K562 (cell line): Measurements from ENCODE around the gene ZDHHC14. TPM values are rescaled to one million over a fixed set of nuclear protein-coding genes. Genes with fewer than 3 reads are reported as not detected.
A peak's percentile ranks its signal among the peaks of the same experiment; 100 is the strongest.

ENCODE experiments used
- ATAC-seq: fragments of 200-7000 bp; cut with Tn5 transposase; 3 replicates; pipeline ENCODE4 v1.9.1; 2020; ENCODE audit warnings: moderate library complexity
- BruUV-seq: library from RNA; stranded (reverse); fragments of 400-500 nt; replicated peaks from 2 replicates; lab custom pipeline; 2021; lab: Mats Ljungman, UMichigan
- CTCF ChIA-PET: fragments of 300-600 bp; formaldehyde crosslinking; extraction: SDS; loops from one replicate; lab custom pipeline; 2021; ENCODE audit warnings: low intra/inter-chr PET ratio; lab: Yijun Ruan, JAX
- POLR2A ChIA-PET: fragments of 300-600, 350-650 bp; sonication (Branson Sonifier 250); formaldehyde crosslinking; extraction: SDS; loops from one replicate; lab custom pipeline; 2021; ENCODE audit warnings: antibody characterized with exemption, inconsistent platforms; lab: Yijun Ruan, JAX
- DNase-seq, 4 experiments: peaks; one replicate each; pipeline versions ENCODE4 v3.0.0 to v3.0.0-alpha.2; 2011 to 2018; ENCODE audit warnings: low spot score in 3 of 4, mixed read lengths in 3 of 4; ENCODE audit errors: extremely low read depth in 1 of 4
- FAIRE-seq: peaks from 2 replicates; lab custom pipeline; 2011; peaks lifted over from hg19 to GRCh38; lab: Jason Lieb, UNC
- H2AFZ ChIP-seq: 2 replicates; pipeline ENCODE4 v1.6.0; 2011; ENCODE audit warnings: low read depth, low read length, control low read depth, inconsistent platforms
- H3K27ac ChIP-seq: fragments of 200-600 bp; 3 replicates; pipeline ENCODE4 v1.8.0; 2011; ENCODE audit warnings: low read depth, mild to moderate bottlenecking, control low read depth, inconsistent platforms, low read length, moderate library complexity, mixed read lengths; ENCODE audit errors: extremely low read depth
- H3K27me3 ChIP-seq, 2 experiments: fragments of 300-600 bp in 1 of 2; 2 replicates in 1 of 2; 3 replicates in 1 of 2; pipeline versions ENCODE4 v1.6.0 to v1.8.0; 2011; ENCODE audit warnings: inconsistent platforms in 2 of 2, low read length in 2 of 2, mild to moderate bottlenecking in 1 of 2, mixed read lengths in 1 of 2, moderate library complexity in 1 of 2; ENCODE audit not compliant: control insufficient read depth in 2 of 2, insufficient read depth in 2 of 2
- H3K36me3 ChIP-seq: fragments of 300-600 bp; 3 replicates; pipeline ENCODE4 v1.8.0; 2011; ENCODE audit warnings: mild to moderate bottlenecking, low read length, inconsistent platforms; ENCODE audit not compliant: control insufficient read depth, insufficient read depth
- H3K4me1 ChIP-seq, 2 experiments: fragments of 200-600 bp in 1 of 2; replicated peaks in 1 of 2; 2 replicates in 1 of 2; 3 replicates in 1 of 2; pipeline versions ENCODE4 v1.5.1 to v1.8.0; 2011; ENCODE audit warnings: inconsistent platforms in 2 of 2, low read length in 2 of 2, mild to moderate bottlenecking in 1 of 2, mixed read lengths in 1 of 2, moderate library complexity in 1 of 2; ENCODE audit not compliant: control insufficient read depth in 2 of 2, insufficient read depth in 2 of 2
- H3K4me2 ChIP-seq: 2 replicates; pipeline ENCODE4 v1.6.1; 2011; ENCODE audit warnings: low read length, control low read depth, inconsistent platforms, mixed read lengths; ENCODE audit not compliant: insufficient read depth
- H3K4me3 ChIP-seq: fragments of 200-600 bp; sonication (generic), shearing (Covaris generic); 2 replicates; pipeline ENCODE4 v1.5.1; 2016; ENCODE audit warnings: control low read depth, inconsistent platforms
- H3K79me2 ChIP-seq: fragments of 200-600 bp; 3 replicates; pipeline ENCODE4 v1.8.0; 2011; ENCODE audit warnings: low read length, inconsistent platforms; ENCODE audit not compliant: control insufficient read depth, insufficient read depth
- H3K9ac ChIP-seq, 2 experiments: 2 replicates each; pipeline versions ENCODE4 v1.6.0 to v1.6.1; 2011; ENCODE audit warnings: low read depth in 2 of 2, low read length in 2 of 2, control low read depth in 1 of 2, inconsistent platforms in 1 of 2, mild to moderate bottlenecking in 1 of 2, mixed read lengths in 1 of 2; ENCODE audit not compliant: insufficient read depth in 1 of 2
- H3K9me1 ChIP-seq: one replicate; pipeline ENCODE4 v1.6.0; 2011; ENCODE audit warnings: inconsistent platforms, mild to moderate bottlenecking, low read length, moderate library complexity; ENCODE audit not compliant: control insufficient read depth, insufficient read depth
- H3K9me3 ChIP-seq: replicated peaks from 2 replicates; pipeline ENCODE4 v1.5.1; 2011; ENCODE audit warnings: low read depth, low read length, inconsistent platforms; ENCODE audit not compliant: control insufficient read depth, insufficient read depth
- H4K20me1 ChIP-seq: replicated peaks from 2 replicates; pipeline ENCODE4 v1.6.1; 2011; ENCODE audit warnings: low read length, inconsistent platforms, mixed read lengths; ENCODE audit not compliant: control insufficient read depth, insufficient read depth
- ATF1 ChIP-seq, 2 experiments: fragments of 450-650 bp in 1 of 2; IDR thresholded peaks; 2 replicates each; pipeline ENCODE4 v1.6.1; 2016; ENCODE audit warnings: missing compliant biosample characterization in 1 of 2, missing genetic modification characterization in 1 of 2
- NR2C2 ChIP-seq, 2 experiments: fragments of 200-800 bp in 1 of 2; sonication (Bioruptor generic) in 1 of 2; sonication (generic) in 1 of 2; formaldehyde crosslinking in 1 of 2; IDR thresholded peaks; 2 replicates each; pipeline versions ENCODE4 v1.6.1 to v1.8.0; 2016 to 2022; ENCODE audit warnings: mild to moderate bottlenecking in 1 of 2, missing compliant biosample characterization in 1 of 2, missing genetic modification characterization in 1 of 2, missing genetic modification reagents in 1 of 2
- PURB ChIP-seq: sonication (generic); formaldehyde crosslinking; IDR thresholded peaks from 2 replicates; pipeline ENCODE4 v1.9.0; 2021; ENCODE audit warnings: low read depth, mild to moderate bottlenecking, missing genetic modification reagents
- SMAD4 ChIP-seq: fragments of 250-450 bp; sonication (Bioruptor Pico); conservative IDR thresholded peaks from 2 replicates; pipeline ENCODE4 v1.8.0; 2021; ENCODE audit warnings: inconsistent platforms, mild to moderate bottlenecking, moderate library complexity
- SPI1 ChIP-seq: IDR thresholded peaks from 2 replicates; pipeline ENCODE4 v1.6.1; 2011; ENCODE audit warnings: low read depth, low read length, control low read depth, borderline replicate concordance
- WHSC1 ChIP-seq: IDR thresholded peaks from one replicate; pipeline ENCODE4 v1.6.1; 2012; ENCODE audit warnings: low read length, control low read depth, inconsistent platforms
- ZNF644 ChIP-seq: fragments of 200-800 bp; sonication (Bioruptor generic); IDR thresholded peaks from 2 replicates; pipeline ENCODE4 v1.6.1; 2016; ENCODE audit warnings: low read depth, missing genetic modification characterization, missing compliant biosample characterization
- WGBS: fragments of 100-300 bp; shearing (Covaris generic); methylation state at CpG from one replicate; pipeline ENCODE4 v1.1.6; 2016; ENCODE audit warnings: low coverage, mixed read lengths; ENCODE audit not compliant: insufficient coverage; ENCODE audit errors: missing lambda C conversion rate; 5-methylcytosine and 5-hydroxymethylcytosine counted together
- in situ Hi-C: fragments of 300-500 bp; cut with MboI; formaldehyde crosslinking; loops from 4 replicates; pipeline ENCODE4 v1.15.0; 2018; ENCODE audit warnings: inconsistent platforms, mixed read lengths
- intact Hi-C: fragments of 100-400 bp; cut with micrococcal nuclease; formaldehyde crosslinking; loops from 2 replicates; pipeline ENCODE4 v1.14.2; 2022
- polyA plus RNA-seq, 8 experiments: library from polyadenylated mRNA; depleted of rRNA in 4 of 8; stranded (reverse) in 5 of 8; unstranded in 3 of 8; fragments of >200 nt; fragmentation: Nextera tagmentation in 2 of 8; fragmentation: Illumina TruSeq in 1 of 8; extraction: Ambion mirVana in 2 of 8; extraction: Trizol in 1 of 8; gene quantifications; 2 replicates each; pipeline versions ENCODE4 v1.2.1 to v1.2.3, GENCODE V29; 2011 to 2014; ENCODE audit warnings: inconsistent platforms in 1 of 8, missing spikeins in 1 of 8
- total RNA-seq, 7 experiments: library from RNA; depleted of rRNA in 6 of 7; stranded (reverse); fragments of >200 nt in 6 of 7; fragmentation: Illumina TruSeq in 2 of 7; extraction: Trizol in 2 of 7; gene quantifications; 2 replicates each; pipeline versions ENCODE4 v1.2.1 to v1.2.3, GENCODE V29; 2011 to 2021; ENCODE audit warnings: low replicate concordance in 1 of 7
- TF ChIP-seq, protein P1 (sequence below): sonication (generic); formaldehyde crosslinking; IDR thresholded peaks from 2 replicates; pipeline ENCODE4 v1.8.1; 2023; ENCODE audit warnings: missing genetic modification reagents, mild to moderate bottlenecking, borderline replicate concordance
- TF ChIP-seq, protein P2 (sequence below): sonication (generic); formaldehyde crosslinking; IDR thresholded peaks from 2 replicates; pipeline ENCODE4 v1.8.0; 2022; ENCODE audit warnings: mild to moderate bottlenecking, missing genetic modification reagents
- TF ChIP-seq, protein P3 (sequence below): fragments of 450-650 bp; IDR thresholded peaks from 2 replicates; pipeline ENCODE4 v1.6.1; 2018; ENCODE audit not compliant: partially characterized antibody

Gene ZDHHC14
- total and polyA plus RNA-seq, 9 of the 15 experiments (the other 6 are each of a cell fraction or from before 2014, with no cell fraction given) = 0.92 to 23.1 (median 13.8) TPM

DNA sequence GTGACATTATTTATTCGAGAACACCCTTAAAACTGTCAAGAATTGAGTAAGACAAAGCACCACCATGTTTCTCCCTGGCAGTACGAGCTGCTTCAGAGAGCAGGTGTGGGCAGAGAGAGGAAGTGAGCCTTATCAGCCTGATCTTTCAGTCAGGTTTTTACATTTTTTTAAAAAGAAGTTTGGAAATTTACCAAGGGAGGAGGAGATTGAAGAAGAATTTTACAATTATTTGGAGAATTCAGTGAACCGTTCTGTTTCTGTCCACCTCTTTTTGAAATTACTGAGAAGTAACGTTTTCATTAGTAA, 75.5 kb downstream of the ZDHHC14 start (continued):
- TF ChIP-seq SPI1 (peak; percentile 96), WHSC1 (no peak)
- TF ChIP-seq, protein P1, sequence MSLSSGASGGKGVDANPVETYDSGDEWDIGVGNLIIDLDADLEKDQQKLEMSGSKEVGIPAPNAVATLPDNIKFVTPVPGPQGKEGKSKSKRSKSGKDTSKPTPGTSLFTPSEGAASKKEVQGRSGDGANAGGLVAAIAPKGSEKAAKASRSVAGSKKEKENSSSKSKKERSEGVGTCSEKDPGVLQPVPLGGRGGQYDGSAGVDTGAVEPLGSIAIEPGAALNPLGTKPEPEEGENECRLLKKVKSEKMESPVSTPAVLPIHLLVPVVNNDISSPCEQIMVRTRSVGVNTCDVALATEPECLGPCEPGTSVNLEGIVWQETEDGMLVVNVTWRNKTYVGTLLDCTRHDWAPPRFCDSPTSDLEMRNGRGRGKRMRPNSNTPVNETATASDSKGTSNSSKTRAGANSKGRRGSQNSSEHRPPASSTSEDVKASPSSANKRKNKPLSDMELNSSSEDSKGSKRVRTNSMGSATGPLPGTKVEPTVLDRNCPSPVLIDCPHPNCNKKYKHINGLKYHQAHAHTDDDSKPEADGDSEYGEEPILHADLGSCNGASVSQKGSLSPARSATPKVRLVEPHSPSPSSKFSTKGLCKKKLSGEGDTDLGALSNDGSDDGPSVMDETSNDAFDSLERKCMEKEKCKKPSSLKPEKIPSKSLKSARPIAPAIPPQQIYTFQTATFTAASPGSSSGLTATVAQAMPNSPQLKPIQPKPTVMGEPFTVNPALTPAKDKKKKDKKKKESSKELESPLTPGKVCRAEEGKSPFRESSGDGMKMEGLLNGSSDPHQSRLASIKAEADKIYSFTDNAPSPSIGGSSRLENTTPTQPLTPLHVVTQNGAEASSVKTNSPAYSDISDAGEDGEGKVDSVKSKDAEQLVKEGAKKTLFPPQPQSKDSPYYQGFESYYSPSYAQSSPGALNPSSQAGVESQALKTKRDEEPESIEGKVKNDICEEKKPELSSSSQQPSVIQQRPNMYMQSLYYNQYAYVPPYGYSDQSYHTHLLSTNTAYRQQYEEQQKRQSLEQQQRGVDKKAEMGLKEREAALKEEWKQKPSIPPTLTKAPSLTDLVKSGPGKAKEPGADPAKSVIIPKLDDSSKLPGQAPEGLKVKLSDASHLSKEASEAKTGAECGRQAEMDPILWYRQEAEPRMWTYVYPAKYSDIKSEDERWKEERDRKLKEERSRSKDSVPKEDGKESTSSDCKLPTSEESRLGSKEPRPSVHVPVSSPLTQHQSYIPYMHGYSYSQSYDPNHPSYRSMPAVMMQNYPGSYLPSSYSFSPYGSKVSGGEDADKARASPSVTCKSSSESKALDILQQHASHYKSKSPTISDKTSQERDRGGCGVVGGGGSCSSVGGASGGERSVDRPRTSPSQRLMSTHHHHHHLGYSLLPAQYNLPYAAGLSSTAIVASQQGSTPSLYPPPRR (CRISPR knock-in tag) = no peak

DNA sequence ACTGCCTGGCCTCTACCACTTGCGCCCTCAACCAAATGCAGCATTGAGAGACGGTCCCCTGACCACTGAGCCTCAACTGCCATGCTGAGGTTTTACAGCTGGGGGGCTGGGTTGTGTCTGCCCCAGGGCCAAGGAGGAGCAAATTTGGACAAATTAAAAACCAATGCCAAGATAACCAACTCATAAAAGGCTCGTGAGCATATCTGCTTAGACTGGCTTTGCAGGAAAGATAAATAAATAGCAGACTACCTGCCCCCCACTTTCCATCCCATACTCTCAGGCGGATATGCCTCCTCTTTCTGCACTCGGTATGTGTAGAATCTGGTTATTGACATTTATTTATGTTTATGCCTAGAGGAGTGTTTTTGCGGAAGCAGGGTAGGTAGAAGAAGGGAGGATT, 76.8 kb downstream of the ZDHHC14 start:
- ATAC-seq = no peak
- Histone ChIP-seq H3K9me1 (no peaks in the 10 kb centered on the region), H3K9ac (peak overlapping the region in 1 of 2 experiments; percentile 53; a peak in 1 of 4 replicates), H2AFZ (no peak overlapping the region), H3K36me3 (no peaks in the 10 kb centered on the region), H3K27ac (no peak overlapping the region), H3K27me3 (no peaks in the 10 kb centered on the region), H3K4me3 (no peak overlapping the region), H3K4me1 (peaks cover 50 to 58% of the 10 kb centered on the region in 2 experiments), H3K4me2 (no peak overlapping the region), H4K20me1 (0 out of 2 replicates have a peak, but pooled peaks cover 5% of the 10 kb centered on the region), H3K9me3 (no peaks in the 10 kb centered on the region), H3K79me2 (peaks cover 52% of the 10 kb centered on the region)
- BruUV-seq = no TSS peak
- CTCF ChIA-PET = no interaction called here
- 83% methylated on average over 6 of the region's 6 CpGs for WGBS
- no peak for FAIRE-seq
- in situ Hi-C loops = no loop called here
- no peak for DNase-seq
- intact Hi-C loops = no loop called here
- POLR2A ChIA-PET = no interaction called here
- TF ChIP-seq, protein P2, sequence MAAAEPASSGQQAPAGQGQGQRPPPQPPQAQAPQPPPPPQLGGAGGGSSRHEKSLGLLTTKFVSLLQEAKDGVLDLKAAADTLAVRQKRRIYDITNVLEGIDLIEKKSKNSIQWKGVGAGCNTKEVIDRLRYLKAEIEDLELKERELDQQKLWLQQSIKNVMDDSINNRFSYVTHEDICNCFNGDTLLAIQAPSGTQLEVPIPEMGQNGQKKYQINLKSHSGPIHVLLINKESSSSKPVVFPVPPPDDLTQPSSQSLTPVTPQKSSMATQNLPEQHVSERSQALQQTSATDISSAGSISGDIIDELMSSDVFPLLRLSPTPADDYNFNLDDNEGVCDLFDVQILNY (CRISPR knock-in tag) = no peak
- TF ChIP-seq, protein P3, sequence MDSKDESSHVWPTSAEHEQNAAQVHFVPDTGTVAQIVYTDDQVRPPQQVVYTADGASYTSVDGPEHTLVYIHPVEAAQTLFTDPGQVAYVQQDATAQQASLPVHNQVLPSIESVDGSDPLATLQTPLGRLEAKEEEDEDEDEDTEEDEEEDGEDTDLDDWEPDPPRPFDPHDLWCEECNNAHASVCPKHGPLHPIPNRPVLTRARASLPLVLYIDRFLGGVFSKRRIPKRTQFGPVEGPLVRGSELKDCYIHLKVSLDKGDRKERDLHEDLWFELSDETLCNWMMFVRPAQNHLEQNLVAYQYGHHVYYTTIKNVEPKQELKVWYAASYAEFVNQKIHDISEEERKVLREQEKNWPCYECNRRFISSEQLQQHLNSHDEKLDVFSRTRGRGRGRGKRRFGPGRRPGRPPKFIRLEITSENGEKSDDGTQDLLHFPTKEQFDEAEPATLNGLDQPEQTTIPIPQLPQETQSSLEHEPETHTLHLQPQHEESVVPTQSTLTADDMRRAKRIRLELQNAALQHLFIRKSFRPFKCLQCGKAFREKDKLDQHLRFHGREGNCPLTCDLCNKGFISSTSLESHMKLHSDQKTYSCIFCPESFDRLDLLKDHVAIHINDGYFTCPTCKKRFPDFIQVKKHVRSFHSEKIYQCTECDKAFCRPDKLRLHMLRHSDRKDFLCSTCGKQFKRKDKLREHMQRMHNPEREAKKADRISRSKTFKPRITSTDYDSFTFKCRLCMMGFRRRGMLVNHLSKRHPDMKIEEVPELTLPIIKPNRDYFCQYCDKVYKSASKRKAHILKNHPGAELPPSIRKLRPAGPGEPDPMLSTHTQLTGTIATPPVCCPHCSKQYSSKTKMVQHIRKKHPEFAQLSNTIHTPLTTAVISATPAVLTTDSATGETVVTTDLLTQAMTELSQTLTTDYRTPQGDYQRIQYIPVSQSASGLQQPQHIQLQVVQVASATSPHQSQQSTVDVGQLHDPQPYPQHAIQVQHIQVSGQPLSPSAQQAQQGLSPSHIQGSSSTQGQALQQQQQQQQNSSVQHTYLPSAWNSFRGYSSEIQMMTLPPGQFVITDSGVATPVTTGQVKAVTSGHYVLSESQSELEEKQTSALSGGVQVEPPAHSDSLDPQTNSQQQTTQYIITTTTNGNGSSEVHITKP = no peak
- no peak for TF ChIP-seq ZNF644 (tag)
- TF ChIP-seq NR2C2 (CRISPR knock-in tag; IDR thresholded peaks at IDR 0.05) = no peak
- TF ChIP-seq NR2C2 (tag; IDR thresholded peaks at IDR 0.05) = no peak
- TF ChIP-seq PURB = no peak
- no peak for TF ChIP-seq SMAD4 (CRISPR knock-in tag)
- no peak for TF ChIP-seq ATF1 (CRISPR knock-in tag; IDR thresholded peaks at IDR 0.05)
- no peak for TF ChIP-seq ATF1 (tag; IDR thresholded peaks at IDR 0.05)
